GM19397 (cell line): ENCODE results near the gene CYTH1.

ENCODE experiments used
- ATAC-seq: cut with Tn5 transposase; IDR thresholded peaks from one replicate; pipeline ENCODE4 v1.9.1; 2021; ENCODE audit warnings: mild to moderate bottlenecking, moderate library complexity; ENCODE audit not compliant: unreplicated experiment

The CYTH1 gene

GRCh38 chr17:78658281-78658785, 123.7 kb downstream of the CYTH1 start:
- ATAC-seq, result no peak

- ATAC-seq, result no peak
Measured at GRCh38 chr17:78655251-78655940, 126.7 kb downstream of the CYTH1 start.

- no peak for ATAC-seq
Measured at GRCh38 chr17:78654325-78654724, 127.7 kb downstream of the CYTH1 start.

GRCh38 chr17:78653382-78653781, 128.7 kb downstream of the CYTH1 start:
- no peak for ATAC-seq

GRCh38 chr17:78652913-78653312, 129.2 kb downstream of the CYTH1 start:
- no peak for ATAC-seq

GRCh38 chr17:78652024-78652423, 130.0 kb downstream of the CYTH1 start:
- ATAC-seq, result no peak

GRCh38 chr17:78651554-78651953, 130.5 kb downstream of the CYTH1 start:
- no peak for ATAC-seq

GRCh38 chr17:78650093-78650715, 131.9 kb downstream of the CYTH1 start:
- no peak for ATAC-seq

- ATAC-seq, result no peak
Measured at GRCh38 chr17:78648293-78648692, 133.8 kb downstream of the CYTH1 start.

GRCh38 chr17:78647032-78647431, 135.0 kb downstream of the CYTH1 start:
- ATAC-seq, result no peak

- no peak for ATAC-seq
Measured at GRCh38 chr17:78645421-78646295, 136.4 kb downstream of the CYTH1 start.

GRCh38 chr17:78644931-78645351, 137.1 kb downstream of the CYTH1 start:
- no peak for ATAC-seq

- no peak for ATAC-seq
Measured at GRCh38 chr17:78644224-78644623, 137.8 kb downstream of the CYTH1 start.

- ATAC-seq, result no peak
Measured at GRCh38 chr17:78643326-78643725, 138.7 kb downstream of the CYTH1 start.

GRCh38 chr17:78642707-78643106, 139.4 kb downstream of the CYTH1 start:
- no peak for ATAC-seq

GRCh38 chr17:78641666-78642065, 140.4 kb downstream of the CYTH1 start:
- ATAC-seq, result no peak

GRCh38 chr17:78641243-78641642, 140.8 kb downstream of the CYTH1 start:
- ATAC-seq, result no peak

- no peak for ATAC-seq
Measured at GRCh38 chr17:78640700-78641099, 141.4 kb downstream of the CYTH1 start.

- ATAC-seq, result no peak
Measured at GRCh38 chr17:78637643-78638420, 144.2 kb downstream of the CYTH1 start.

- no peak for ATAC-seq
Measured at GRCh38 chr17:78637146-78637545, 144.9 kb downstream of the CYTH1 start.

- ATAC-seq, result no peak
Measured at GRCh38 chr17:78634154-78634553, 147.9 kb downstream of the CYTH1 start.
